Keratinocyte (primary cell): ENCODE results near the gene FANCC. TPM values are rescaled to one million over a fixed set of nuclear protein-coding genes. Genes with fewer than 3 reads are reported as not detected.

ENCODE experiments used
- DNase-seq: peaks from one replicate; pipeline ENCODE4 v3.0.0-alpha.2; 2011; ENCODE audit warnings: low read depth, missing footprints, low spot score
- FAIRE-seq: peaks from 2 replicates; lab custom pipeline; 2011; peaks lifted over from hg19 to GRCh38; lab: Jason Lieb, UNC
- H2AFZ ChIP-seq: 2 replicates; pipeline ENCODE4 v1.6.0; 2012; ENCODE audit warnings: low read length, control low read depth, inconsistent platforms; ENCODE audit not compliant: control insufficient read depth
- H3K27ac ChIP-seq: 2 replicates; pipeline ENCODE4 v1.5.1; 2011; ENCODE audit warnings: low read length; ENCODE audit not compliant: control insufficient read depth, insufficient read depth
- H3K27me3 ChIP-seq: 3 replicates; pipeline ENCODE4 v1.6.0; 2011; ENCODE audit warnings: low read length; ENCODE audit not compliant: control insufficient read depth, insufficient read depth; ENCODE audit errors: extremely low read depth
- H3K36me3 ChIP-seq, 2 experiments: 2 replicates in 1 of 2; 3 replicates in 1 of 2; pipeline ENCODE4 v1.5.1; 2011; ENCODE audit warnings: low read length in 2 of 2, mild to moderate bottlenecking in 1 of 2; ENCODE audit not compliant: control insufficient read depth in 2 of 2, insufficient read depth in 2 of 2; ENCODE audit errors: extremely low read depth in 1 of 2
- H3K4me1 ChIP-seq: 3 replicates; pipeline ENCODE4 v1.5.1; 2011; ENCODE audit warnings: low read length; ENCODE audit not compliant: control insufficient read depth, insufficient read depth; ENCODE audit errors: extremely low read depth
- H3K4me2 ChIP-seq: 3 replicates; pipeline ENCODE4 v1.6.0; 2011; ENCODE audit warnings: low read depth, low read length; ENCODE audit not compliant: control insufficient read depth, insufficient read depth; ENCODE audit errors: extremely low read depth
- H3K4me3 ChIP-seq, 3 experiments: fragments of 200-600 bp in 1 of 3; sonication (generic) in 1 of 3; 2 replicates in 2 of 3; 3 replicates in 1 of 3; pipeline ENCODE4 v1.5.1; 2011 to 2016; ENCODE audit warnings: low read length in 3 of 3, mild to moderate bottlenecking in 3 of 3, control low read depth in 2 of 3, inconsistent platforms in 1 of 3, low read depth in 1 of 3, mixed read lengths in 1 of 3, mixed run types in 1 of 3, moderate library complexity in 1 of 3; ENCODE audit not compliant: control insufficient read depth in 2 of 3, insufficient read depth in 2 of 3; ENCODE audit errors: extremely low read depth in 1 of 3
- H3K79me2 ChIP-seq: 2 replicates; pipeline ENCODE4 v1.6.0; 2012; ENCODE audit warnings: low read length; ENCODE audit not compliant: control insufficient read depth, insufficient read depth
- H3K9ac ChIP-seq: 3 replicates; pipeline ENCODE4 v1.6.0; 2011; ENCODE audit warnings: low read length; ENCODE audit not compliant: control insufficient read depth, insufficient read depth; ENCODE audit errors: extremely low read depth
- H3K9me1 ChIP-seq: 3 replicates; pipeline ENCODE4 v1.6.0; 2011; ENCODE audit warnings: low read length; ENCODE audit not compliant: control insufficient read depth, insufficient read depth; ENCODE audit errors: extremely low read depth
- H3K9me3 ChIP-seq: 2 replicates; pipeline ENCODE4 v1.5.1; 2012; ENCODE audit warnings: low read depth, low read length; ENCODE audit not compliant: control insufficient read depth
- H4K20me1 ChIP-seq: 3 replicates; pipeline ENCODE4 v1.6.0; 2011; ENCODE audit warnings: low read length; ENCODE audit not compliant: control insufficient read depth, insufficient read depth; ENCODE audit errors: extremely low read depth
- EZH2 ChIP-seq: IDR thresholded peaks from one replicate; pipeline ENCODE4 v1.6.1; 2012; ENCODE audit warnings: inconsistent platforms, mild to moderate bottlenecking, low read length, moderate library complexity
- dilution Hi-C: fragments of 300-500 bp; cut with MboI; formaldehyde crosslinking; loops from one replicate; pipeline ENCODE4 v1.7.0; 2020; ENCODE audit warnings: low sequenced_read_pairs; ENCODE audit not compliant: extremely low pct_ligation_motif_present
- polyA plus RNA-seq, 5 experiments: library from polyadenylated mRNA; depleted of rRNA in 3 of 5; stranded (reverse) in 3 of 5; stranded (forward) in 1 of 5; unstranded in 1 of 5; fragments of >200 nt; gene quantifications; 1 replicate in 1 of 5; 2 replicates in 3 of 5; 3 replicates in 1 of 5; pipeline versions ENCODE4 v1.2.1 to v1.2.3, GENCODE V29; 2011 to 2012; ENCODE audit warnings: missing spikeins in 2 of 5, low read depth in 1 of 5, low replicate concordance in 1 of 5
- TF ChIP-seq, protein P1 (sequence below), 3 experiments: IDR thresholded peaks in 1 of 3; conservative IDR thresholded peaks in 1 of 3; optimal IDR thresholded peaks in 1 of 3; 2 replicates in 2 of 3; 3 replicates in 1 of 3; pipeline versions ENCODE3 to v1.5.1; 2011; ENCODE audit warnings: low read length in 3 of 3, mild to moderate bottlenecking in 3 of 3, moderate library complexity in 2 of 3, control low read depth in 1 of 3, inconsistent platforms in 1 of 3; ENCODE audit not compliant: insufficient read depth in 2 of 3; ENCODE audit errors: extremely low read depth in 1 of 3

Gene FANCC
- polyA plus RNA-seq, 1 donor (not counting 4 experiments of a cell fraction or from before 2014, with no cell fraction given): 8.3 TPM

DNA sequence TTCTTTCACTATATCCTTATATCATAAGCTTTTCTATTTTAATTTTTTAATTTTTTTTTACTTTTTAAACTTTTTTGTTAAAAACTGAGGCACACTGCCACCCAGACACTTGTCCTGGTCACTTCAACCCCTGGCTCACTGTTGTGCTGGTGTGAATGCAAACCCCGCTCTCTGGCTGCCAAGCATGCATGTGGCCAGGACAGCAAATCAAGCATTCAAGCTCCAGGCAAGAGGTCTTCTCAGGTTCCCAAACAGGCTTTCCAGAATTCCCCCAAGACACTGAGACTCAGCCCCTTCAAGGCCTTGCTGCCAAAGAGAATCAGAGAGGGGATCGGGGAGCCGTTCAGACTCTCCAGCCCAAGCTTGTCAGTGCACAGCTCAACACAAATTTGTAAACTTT lies 139.9 kb downstream of the FANCC start:
- no peaks in the 10 kb centered on the region for H3K36me3 ChIP-seq
- dilution Hi-C loops: no loop called here
- FAIRE-seq: no peak
- H3K79me2 ChIP-seq: no peaks in the 10 kb centered on the region
- H3K4me1 ChIP-seq: no peaks in the 10 kb centered on the region
- DNase-seq: no peak
- no peaks in the 10 kb centered on the region for H3K27me3 ChIP-seq
- no peak overlapping the region for H3K4me3 ChIP-seq
- H4K20me1 ChIP-seq: no peaks in the 10 kb centered on the region
- H3K4me2 ChIP-seq: no peak overlapping the region
- TF ChIP-seq EZH2: no peak
- H2AFZ ChIP-seq: no peak overlapping the region
- H3K27ac ChIP-seq: no peak overlapping the region
- H3K9me1 ChIP-seq: no peaks in the 10 kb centered on the region
- H3K9me3 ChIP-seq: no peaks in the 10 kb centered on the region
- no peak overlapping the region for H3K9ac ChIP-seq

DNA sequence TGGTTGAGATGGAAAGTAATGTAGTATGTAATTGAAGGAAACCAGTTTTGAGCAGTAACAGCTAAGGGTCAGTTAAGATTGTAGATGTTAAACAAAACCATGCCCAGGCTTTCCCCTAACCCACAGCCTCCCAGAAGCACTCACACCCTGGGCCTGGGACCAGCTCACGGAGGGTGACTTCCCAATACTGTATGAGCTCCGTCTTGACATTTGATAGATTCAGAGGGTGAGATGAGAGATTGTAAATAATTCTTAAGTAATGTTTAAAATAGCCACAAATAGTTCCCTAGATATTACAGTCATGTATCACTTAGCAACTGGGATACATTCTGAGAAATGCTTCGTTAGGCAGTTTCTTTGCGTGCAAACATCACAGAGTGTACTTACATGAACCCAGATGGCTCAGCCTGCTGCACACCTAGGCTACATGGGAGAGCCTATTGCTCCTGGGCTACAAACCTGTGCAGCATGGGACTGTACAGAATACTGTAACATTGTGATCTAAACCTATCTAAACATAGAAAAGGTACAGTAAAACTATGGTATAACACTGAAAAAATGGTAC lies 140.7 kb downstream of the FANCC start:
- Histone ChIP-seq H3K4me1 (no peaks in the 10 kb centered on the region), H3K79me2 (no peaks in the 10 kb centered on the region), H3K9ac (no peak overlapping the region), H3K36me3 (no peaks in the 10 kb centered on the region), H3K27ac (no peak overlapping the region), H3K27me3 (no peaks in the 10 kb centered on the region), H3K9me1 (no peaks in the 10 kb centered on the region), H3K9me3 (no peaks in the 10 kb centered on the region), H2AFZ (no peak overlapping the region), H3K4me2 (no peak overlapping the region), H3K4me3 (no peak overlapping the region), H4K20me1 (no peaks in the 10 kb centered on the region)
- DNase-seq (no peak), FAIRE-seq (no peak)
- TF ChIP-seq, protein P1, sequence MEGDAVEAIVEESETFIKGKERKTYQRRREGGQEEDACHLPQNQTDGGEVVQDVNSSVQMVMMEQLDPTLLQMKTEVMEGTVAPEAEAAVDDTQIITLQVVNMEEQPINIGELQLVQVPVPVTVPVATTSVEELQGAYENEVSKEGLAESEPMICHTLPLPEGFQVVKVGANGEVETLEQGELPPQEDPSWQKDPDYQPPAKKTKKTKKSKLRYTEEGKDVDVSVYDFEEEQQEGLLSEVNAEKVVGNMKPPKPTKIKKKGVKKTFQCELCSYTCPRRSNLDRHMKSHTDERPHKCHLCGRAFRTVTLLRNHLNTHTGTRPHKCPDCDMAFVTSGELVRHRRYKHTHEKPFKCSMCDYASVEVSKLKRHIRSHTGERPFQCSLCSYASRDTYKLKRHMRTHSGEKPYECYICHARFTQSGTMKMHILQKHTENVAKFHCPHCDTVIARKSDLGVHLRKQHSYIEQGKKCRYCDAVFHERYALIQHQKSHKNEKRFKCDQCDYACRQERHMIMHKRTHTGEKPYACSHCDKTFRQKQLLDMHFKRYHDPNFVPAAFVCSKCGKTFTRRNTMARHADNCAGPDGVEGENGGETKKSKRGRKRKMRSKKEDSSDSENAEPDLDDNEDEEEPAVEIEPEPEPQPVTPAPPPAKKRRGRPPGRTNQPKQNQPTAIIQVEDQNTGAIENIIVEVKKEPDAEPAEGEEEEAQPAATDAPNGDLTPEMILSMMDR (optimal IDR thresholded peaks at IDR 0.05 in 1 of 3, IDR thresholded peaks at IDR 0.05 in 1 of 3, conservative IDR thresholded peaks at IDR 0.05 in 1 of 3; ENCODE audit: extremely low read depth in 1 of 3, insufficient read depth in 2 of 3, low read length in 3 of 3): no peak
- no peak for TF ChIP-seq EZH2
- dilution Hi-C loops: no loop called here

- Histone ChIP-seq H3K36me3 (no peaks in the 10 kb centered on the region), H3K9me1 (no peaks in the 10 kb centered on the region), H3K27ac (no peak overlapping the region), H3K4me1 (no peaks in the 10 kb centered on the region), H2AFZ (no peak overlapping the region), H3K9ac (no peak overlapping the region), H3K4me2 (no peak overlapping the region), H3K27me3 (no peaks in the 10 kb centered on the region), H3K9me3 (no peaks in the 10 kb centered on the region), H3K4me3 (no peak overlapping the region), H4K20me1 (no peaks in the 10 kb centered on the region), H3K79me2 (no peaks in the 10 kb centered on the region)
- TF ChIP-seq, protein P1 (optimal IDR thresholded peaks at IDR 0.05 in 1 of 3, IDR thresholded peaks at IDR 0.05 in 1 of 3, conservative IDR thresholded peaks at IDR 0.05 in 1 of 3; ENCODE audit: extremely low read depth in 1 of 3, insufficient read depth in 2 of 3, low read length in 3 of 3): no peak
- TF ChIP-seq EZH2: no peak
- no peak for FAIRE-seq
- dilution Hi-C loops: no loop called here
- DNase-seq: no peak
Observed at GRCh38 chr9:95175523-95175922, 142.0 kb downstream of the FANCC start.
